Stimulated activated CD4-positive, alpha-beta T cell treated with anti-CD3 and anti-CD28 coated beads, Interleukin-1b, Interleukin-23, amount 100 ng/mL, for 24 hours (primary cell): ENCODE data around the gene HIP1.
"Not testable (repeated sequence)": the region's sequence is repeated elsewhere in the genome, so short reads cannot be mapped to it uniquely, and the experiment has no call there.

Source experiments
- DNase-seq, 4 experiments: peaks; one replicate each; pipeline ENCODE4 v3.0.0-alpha.2; 2020; ENCODE audit warnings: low read depth in 4 of 4, low spot score in 1 of 4

Gene HIP1

GRCh38 chr7:75533926-75534325 lies 204.8 kb downstream of the HIP1 start:
- no peak for DNase-seq

- no peak for DNase-seq
These were observed 206.1 kb downstream of the HIP1 start for GRCh38 chr7:75532639-75533038.

GRCh38 chr7:75531359-75531821 lies 207.4 kb downstream of the HIP1 start:
- DNase-seq, result no peak

- DNase-seq, result not testable (repeated sequence)
These were observed 211.5 kb downstream of the HIP1 start for GRCh38 chr7:75527224-75527722.

GRCh38 chr7:75521727-75522126 lies 217.0 kb downstream of the HIP1 start:
- not testable (repeated sequence) for DNase-seq

- not testable (repeated sequence) for DNase-seq
These were observed 219.9 kb downstream of the HIP1 start for GRCh38 chr7:75518842-75519241.

GRCh38 chr7:75509033-75509432 lies 229.7 kb downstream of the HIP1 start:
- DNase-seq, result not testable (repeated sequence)

GRCh38 chr7:75492020-75492419 lies 246.7 kb downstream of the HIP1 start, which contains the start of gene SPDYE5:
TSS of gene SPDYE5 (plus strand) at chr7:75492320. CDS start at chr7:75494048, 1,728 bp downstream.
- DNase-seq, result not testable (repeated sequence)

GRCh38 chr7:75485979-75486643 lies 252.6 kb downstream of the HIP1 start, which contains the start of gene POM121C:
TSS of gene POM121C (minus strand) at chr7:75486299. CDS start at chr7:75441496, 44,803 bp downstream.
- peak; percentile 56 to 87 (median 76) for DNase-seq

- DNase-seq, result not testable (repeated sequence)
These were observed 253.3 kb downstream of the HIP1 start for GRCh38 chr7:75485355-75485978.
